K562 (cell line): ENCODE results near the gene MBOAT2. TPM values are rescaled to one million over a fixed set of nuclear protein-coding genes. Genes with fewer than 3 reads are reported as not detected.

Source experiments
- CEBPB ChIP-seq: fragments of 450-650 bp; IDR thresholded peaks from 2 replicates; pipeline ENCODE4 v1.6.1; 2016; ENCODE audit warnings: missing genetic modification characterization, missing compliant biosample characterization
- DEAF1 ChIP-seq: fragments of 450-650 bp; formaldehyde crosslinking; IDR thresholded peaks from 2 replicates; pipeline ENCODE4 v1.4.0; 2020; ENCODE audit warnings: mild to moderate bottlenecking, moderate library complexity
- FIP1L1 ChIP-seq: fragments of 200-400 bp; formaldehyde crosslinking; IDR thresholded peaks from 2 replicates; pipeline ENCODE4 v1.6.1; 2018; ENCODE audit warnings: mild to moderate bottlenecking, low read depth, low read length; ENCODE audit not compliant: poor library complexity, severe bottlenecking
- HNRNPUL1 ChIP-seq: fragments of 200-400 bp; formaldehyde crosslinking; IDR thresholded peaks from 2 replicates; pipeline ENCODE4 v1.6.1; 2017; ENCODE audit warnings: low read length
- PHB ChIP-seq: fragments of 250-450 bp; sonication (Bioruptor Pico); IDR thresholded peaks from 2 replicates; pipeline ENCODE4 v1.5.0; 2021
- RBBP5 ChIP-seq: fragments of 200-600 bp; sonication (generic); IDR thresholded peaks from 2 replicates; pipeline ENCODE4 v1.6.1; 2012; ENCODE audit warnings: borderline replicate concordance, mild to moderate bottlenecking, low read length, control low read depth, inconsistent platforms; ENCODE audit not compliant: insufficient read depth, poor library complexity, severe bottlenecking
- SAFB ChIP-seq: fragments of 200-400 bp; formaldehyde crosslinking; IDR thresholded peaks from 2 replicates; pipeline ENCODE4 v1.6.1; 2017; ENCODE audit warnings: low read depth, low read length, borderline replicate concordance
- SIN3A ChIP-seq, 2 experiments: fragments of 150-350 bp in 1 of 2; IDR thresholded peaks; 2 replicates each; pipeline ENCODE4 v1.6.1; 2011 to 2016; ENCODE audit warnings: borderline replicate concordance in 2 of 2, low read depth in 2 of 2, low read length in 2 of 2, mild to moderate bottlenecking in 2 of 2, moderate library complexity in 2 of 2; ENCODE audit not compliant: control insufficient read depth in 1 of 2
- TCF3 ChIP-seq: sonication (generic); formaldehyde crosslinking; IDR thresholded peaks from 2 replicates; pipeline ENCODE4 v1.4.0; 2020; ENCODE audit warnings: mild to moderate bottlenecking, missing genetic modification reagents
- TCF7 ChIP-seq: sonication (generic); IDR thresholded peaks from 2 replicates; pipeline ENCODE4 v1.6.1; 2016; ENCODE audit warnings: antibody characterized with exemption, borderline replicate concordance
- THRA ChIP-seq: fragments of 450-650 bp; IDR thresholded peaks from 2 replicates; pipeline ENCODE4 v1.6.1; 2017; ENCODE audit warnings: mild to moderate bottlenecking, moderate library complexity
- ZNF197 ChIP-seq: fragments of 200-800 bp; sonication (Bioruptor generic); IDR thresholded peaks from 2 replicates; pipeline ENCODE4 v1.6.1; 2016; ENCODE audit warnings: low read depth, missing genetic modification characterization, missing compliant biosample characterization
- ZNF384 ChIP-seq: IDR thresholded peaks from 2 replicates; pipeline ENCODE4 v1.6.1; 2012; ENCODE audit warnings: low read depth, low read length, improper control_type of control experiment
- ZNF445 ChIP-seq: fragments of 250-450 bp; sonication (Bioruptor Pico); IDR thresholded peaks from 2 replicates; pipeline ENCODE4 v1.4.0; 2020; ENCODE audit warnings: low read depth, mild to moderate bottlenecking, moderate library complexity
- ZNF589 ChIP-seq: fragments of 200-800 bp; sonication (Bioruptor generic); IDR thresholded peaks from 2 replicates; pipeline ENCODE4 v1.6.1; 2016; ENCODE audit warnings: low read depth, missing genetic modification characterization, missing compliant biosample characterization
- polyA plus RNA-seq, 8 experiments: library from polyadenylated mRNA; depleted of rRNA in 4 of 8; stranded (reverse) in 5 of 8; unstranded in 3 of 8; fragments of >200 nt; fragmentation: Nextera tagmentation in 2 of 8; fragmentation: Illumina TruSeq in 1 of 8; extraction: Ambion mirVana in 2 of 8; extraction: Trizol in 1 of 8; gene quantifications; 2 replicates each; pipeline versions ENCODE4 v1.2.1 to v1.2.3, GENCODE V29; 2011 to 2014; ENCODE audit warnings: inconsistent platforms in 1 of 8, missing spikeins in 1 of 8
- total RNA-seq, 7 experiments: library from RNA; depleted of rRNA in 6 of 7; stranded (reverse); fragments of >200 nt in 6 of 7; fragmentation: Illumina TruSeq in 2 of 7; extraction: Trizol in 2 of 7; gene quantifications; 2 replicates each; pipeline versions ENCODE4 v1.2.1 to v1.2.3, GENCODE V29; 2011 to 2021; ENCODE audit warnings: low replicate concordance in 1 of 7
- TF ChIP-seq, protein P1 (sequence below): sonication (generic); formaldehyde crosslinking; IDR thresholded peaks from 2 replicates; pipeline ENCODE4 v1.8.1; 2023; ENCODE audit warnings: mild to moderate bottlenecking, missing genetic modification reagents
- TF ChIP-seq, protein P2 (sequence below): sonication (generic); formaldehyde crosslinking; IDR thresholded peaks from 2 replicates; pipeline ENCODE4 v1.8.1; 2023; ENCODE audit warnings: missing genetic modification reagents, mild to moderate bottlenecking, borderline replicate concordance

The MBOAT2 gene
- total and polyA plus RNA-seq, 9 of the 15 experiments (the other 6 are each of a cell fraction or from before 2014, with no cell fraction given) = 8.4 to 122 (median 27.6) TPM

DNA sequence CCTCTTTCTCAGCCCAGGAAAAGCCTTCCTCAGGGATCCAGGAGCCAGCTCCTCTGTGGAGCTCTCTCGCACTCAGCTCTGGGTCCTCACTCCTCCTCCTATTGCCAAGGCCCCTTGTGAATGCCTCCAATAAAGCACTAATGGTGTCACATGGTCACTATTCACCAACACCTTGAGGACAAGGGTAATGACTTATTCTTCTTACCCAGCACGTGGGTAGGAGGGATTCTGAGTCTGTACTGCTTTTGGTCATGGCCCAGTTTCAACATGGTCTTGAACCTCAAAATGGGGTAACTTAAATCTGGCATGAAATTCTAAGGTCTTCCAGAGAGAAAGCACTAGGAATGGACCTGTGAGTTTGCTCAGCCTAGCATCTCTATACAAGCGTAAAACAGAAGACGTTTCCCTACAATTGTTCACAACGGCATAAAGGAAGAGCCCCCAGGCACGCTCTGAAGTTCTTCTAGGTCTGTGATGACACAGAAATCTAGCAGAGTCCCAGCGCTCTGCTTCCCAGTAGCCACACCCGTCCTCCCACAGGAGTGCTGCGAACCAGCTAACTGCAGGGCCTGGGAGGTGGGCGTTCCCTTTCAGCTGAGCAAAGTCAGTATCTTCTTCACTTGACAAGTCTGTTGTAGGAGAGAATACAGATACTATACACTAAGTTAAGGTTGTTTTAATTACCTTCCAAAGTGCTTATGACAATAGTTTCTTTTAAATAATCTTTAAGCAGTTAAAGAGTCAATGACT is 151.5 kb downstream of the MBOAT2 start (continued):
- TF ChIP-seq DEAF1 (CRISPR knock-in tag) = no peak
- TF ChIP-seq HNRNPUL1 = no peak
- peak; percentile 11; the same call in 1 of the 2 replicates for TF ChIP-seq TCF3 (CRISPR knock-in tag)
- peak in 1 of 2 experiments; percentile 49; a peak in 1 of 4 replicates for TF ChIP-seq SIN3A (IDR thresholded peaks at IDR 0.05; ENCODE audit: borderline replicate concordance in 2 of 2, control insufficient read depth in 1 of 2, low read depth in 2 of 2, low read length in 2 of 2)
- TF ChIP-seq PHB (CRISPR knock-in tag) = no peak
- no peak for TF ChIP-seq ZNF197 (CRISPR knock-in tag)
- TF ChIP-seq, protein P1, sequence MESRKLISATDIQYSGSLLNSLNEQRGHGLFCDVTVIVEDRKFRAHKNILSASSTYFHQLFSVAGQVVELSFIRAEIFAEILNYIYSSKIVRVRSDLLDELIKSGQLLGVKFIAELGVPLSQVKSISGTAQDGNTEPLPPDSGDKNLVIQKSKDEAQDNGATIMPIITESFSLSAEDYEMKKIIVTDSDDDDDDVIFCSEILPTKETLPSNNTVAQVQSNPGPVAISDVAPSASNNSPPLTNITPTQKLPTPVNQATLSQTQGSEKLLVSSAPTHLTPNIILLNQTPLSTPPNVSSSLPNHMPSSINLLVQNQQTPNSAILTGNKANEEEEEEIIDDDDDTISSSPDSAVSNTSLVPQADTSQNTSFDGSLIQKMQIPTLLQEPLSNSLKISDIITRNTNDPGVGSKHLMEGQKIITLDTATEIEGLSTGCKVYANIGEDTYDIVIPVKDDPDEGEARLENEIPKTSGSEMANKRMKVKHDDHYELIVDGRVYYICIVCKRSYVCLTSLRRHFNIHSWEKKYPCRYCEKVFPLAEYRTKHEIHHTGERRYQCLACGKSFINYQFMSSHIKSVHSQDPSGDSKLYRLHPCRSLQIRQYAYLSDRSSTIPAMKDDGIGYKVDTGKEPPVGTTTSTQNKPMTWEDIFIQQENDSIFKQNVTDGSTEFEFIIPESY (CRISPR knock-in tag) = no peak
- TF ChIP-seq ZNF384 = no peak
- no peak for TF ChIP-seq THRA
- TF ChIP-seq, protein P2, sequence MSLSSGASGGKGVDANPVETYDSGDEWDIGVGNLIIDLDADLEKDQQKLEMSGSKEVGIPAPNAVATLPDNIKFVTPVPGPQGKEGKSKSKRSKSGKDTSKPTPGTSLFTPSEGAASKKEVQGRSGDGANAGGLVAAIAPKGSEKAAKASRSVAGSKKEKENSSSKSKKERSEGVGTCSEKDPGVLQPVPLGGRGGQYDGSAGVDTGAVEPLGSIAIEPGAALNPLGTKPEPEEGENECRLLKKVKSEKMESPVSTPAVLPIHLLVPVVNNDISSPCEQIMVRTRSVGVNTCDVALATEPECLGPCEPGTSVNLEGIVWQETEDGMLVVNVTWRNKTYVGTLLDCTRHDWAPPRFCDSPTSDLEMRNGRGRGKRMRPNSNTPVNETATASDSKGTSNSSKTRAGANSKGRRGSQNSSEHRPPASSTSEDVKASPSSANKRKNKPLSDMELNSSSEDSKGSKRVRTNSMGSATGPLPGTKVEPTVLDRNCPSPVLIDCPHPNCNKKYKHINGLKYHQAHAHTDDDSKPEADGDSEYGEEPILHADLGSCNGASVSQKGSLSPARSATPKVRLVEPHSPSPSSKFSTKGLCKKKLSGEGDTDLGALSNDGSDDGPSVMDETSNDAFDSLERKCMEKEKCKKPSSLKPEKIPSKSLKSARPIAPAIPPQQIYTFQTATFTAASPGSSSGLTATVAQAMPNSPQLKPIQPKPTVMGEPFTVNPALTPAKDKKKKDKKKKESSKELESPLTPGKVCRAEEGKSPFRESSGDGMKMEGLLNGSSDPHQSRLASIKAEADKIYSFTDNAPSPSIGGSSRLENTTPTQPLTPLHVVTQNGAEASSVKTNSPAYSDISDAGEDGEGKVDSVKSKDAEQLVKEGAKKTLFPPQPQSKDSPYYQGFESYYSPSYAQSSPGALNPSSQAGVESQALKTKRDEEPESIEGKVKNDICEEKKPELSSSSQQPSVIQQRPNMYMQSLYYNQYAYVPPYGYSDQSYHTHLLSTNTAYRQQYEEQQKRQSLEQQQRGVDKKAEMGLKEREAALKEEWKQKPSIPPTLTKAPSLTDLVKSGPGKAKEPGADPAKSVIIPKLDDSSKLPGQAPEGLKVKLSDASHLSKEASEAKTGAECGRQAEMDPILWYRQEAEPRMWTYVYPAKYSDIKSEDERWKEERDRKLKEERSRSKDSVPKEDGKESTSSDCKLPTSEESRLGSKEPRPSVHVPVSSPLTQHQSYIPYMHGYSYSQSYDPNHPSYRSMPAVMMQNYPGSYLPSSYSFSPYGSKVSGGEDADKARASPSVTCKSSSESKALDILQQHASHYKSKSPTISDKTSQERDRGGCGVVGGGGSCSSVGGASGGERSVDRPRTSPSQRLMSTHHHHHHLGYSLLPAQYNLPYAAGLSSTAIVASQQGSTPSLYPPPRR = no peak
- TF ChIP-seq ZNF589 = no peak
- no peak for TF ChIP-seq CEBPB (tag)
- no peak for TF ChIP-seq ZNF445 (CRISPR knock-in tag)
- TF ChIP-seq SAFB = no peak
- no peak for TF ChIP-seq FIP1L1
- no peak for TF ChIP-seq RBBP5
- no peak for TF ChIP-seq TCF7
